Activated T-cell treated with anti-CD3 and anti-CD28 coated beads, Interleukin-2, amount 50 U/mL, for 72 hours (primary cell): ENCODE measurements around the gene PSPN. TPM values are rescaled to one million over a fixed set of nuclear protein-coding genes. Genes with fewer than 3 reads are reported as not detected.
"Not testable (repeated sequence)": the region's sequence is repeated elsewhere in the genome, so short reads cannot be mapped to it uniquely, and the experiment has no call there.

ENCODE experiments used
- ATAC-seq, 2 donors: fragments of 150-1000 bp; cut with Tn5 transposase; replicated peaks in 1 of 2; 2 replicates each; pipeline ENCODE4 v1.10.0; 2021; ENCODE audit warnings: moderate library complexity in 2 of 2, mild to moderate bottlenecking in 1 of 2
- DNase-seq, 2 donors: peaks; one replicate each; pipeline ENCODE4 v3.0.0; 2021 to 2022; ENCODE audit warnings: mixed read lengths in 1 of 2
- H3K27ac Mint-ChIP-seq: one replicate; pipeline ENCODE4 v1.8.0; 2022; ENCODE audit warnings: mild to moderate bottlenecking, moderate library complexity, mixed read lengths
- H3K27me3 Mint-ChIP-seq: one replicate; pipeline ENCODE4 v1.8.0; 2022; ENCODE audit warnings: low read depth, mixed read lengths
- H3K36me3 Mint-ChIP-seq, 2 donors: one replicate each; pipeline ENCODE4 v1.8.0; 2022; ENCODE audit warnings: mixed read lengths in 2 of 2, mild to moderate bottlenecking in 1 of 2; ENCODE audit not compliant: insufficient read depth in 2 of 2
- H3K4me1 Mint-ChIP-seq: one replicate; pipeline ENCODE4 v1.8.0; 2022; ENCODE audit warnings: low read depth, mixed read lengths
- H3K4me3 Mint-ChIP-seq, 2 donors: one replicate each; pipeline ENCODE4 v1.8.0; 2022; ENCODE audit warnings: mild to moderate bottlenecking in 2 of 2, mixed read lengths in 2 of 2, moderate library complexity in 2 of 2
- H3K9me3 Mint-ChIP-seq, 2 donors: one replicate each; pipeline ENCODE4 v1.8.0; 2022; ENCODE audit warnings: mixed read lengths in 2 of 2
- total RNA-seq, 2 donors: library from RNA; stranded (reverse); gene quantifications; one replicate each; pipeline ENCODE4 v1.2.3, GENCODE V29; 2022

PSPN gene
- total RNA-seq, 2 donors from 2014 or later, result 2.4 to 3.1 TPM

DNA sequence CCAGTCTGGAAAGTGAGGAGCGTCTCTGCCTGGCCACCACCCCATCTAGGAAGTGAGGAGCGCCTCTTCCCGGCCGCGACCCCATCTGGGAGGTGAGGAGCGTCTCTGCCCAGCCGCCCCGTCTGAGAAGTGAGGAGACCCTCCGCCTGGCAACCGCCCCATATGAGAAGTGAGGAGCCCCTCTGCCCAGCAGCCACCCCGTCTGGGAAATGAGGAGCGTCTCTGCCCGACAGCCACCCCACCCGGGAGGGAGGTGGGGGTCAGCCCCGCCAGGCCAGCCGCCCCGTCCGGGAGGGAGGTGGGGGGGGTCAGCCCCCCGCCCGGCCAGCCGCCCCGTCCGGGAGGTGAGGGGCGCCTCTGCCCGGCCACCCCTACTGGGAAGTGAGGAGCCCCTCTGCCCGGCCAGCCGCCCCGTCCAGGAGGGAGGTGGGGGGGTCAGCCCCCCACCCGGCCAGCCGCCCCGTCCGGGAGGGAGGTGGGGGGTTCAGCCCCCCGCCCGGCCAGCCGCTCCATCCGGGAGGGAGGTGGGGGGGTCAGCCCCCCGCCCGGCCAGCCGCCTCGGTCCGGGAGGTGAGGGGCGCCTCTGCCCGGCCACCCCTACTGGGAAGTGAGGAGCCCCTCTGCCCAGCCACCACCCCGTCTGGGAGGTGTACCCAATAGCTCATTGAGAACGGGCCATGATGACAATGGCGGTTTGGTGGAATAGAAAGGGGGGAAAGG, 20.3 kb downstream of the PSPN start:
- not testable (repeated sequence) for H3K4me3 Mint-ChIP-seq, H3K9me3 Mint-ChIP-seq, H3K4me1 Mint-ChIP-seq, H3K36me3 Mint-ChIP-seq, DNase-seq, H3K27me3 Mint-ChIP-seq, H3K27ac Mint-ChIP-seq, ATAC-seq

DNA sequence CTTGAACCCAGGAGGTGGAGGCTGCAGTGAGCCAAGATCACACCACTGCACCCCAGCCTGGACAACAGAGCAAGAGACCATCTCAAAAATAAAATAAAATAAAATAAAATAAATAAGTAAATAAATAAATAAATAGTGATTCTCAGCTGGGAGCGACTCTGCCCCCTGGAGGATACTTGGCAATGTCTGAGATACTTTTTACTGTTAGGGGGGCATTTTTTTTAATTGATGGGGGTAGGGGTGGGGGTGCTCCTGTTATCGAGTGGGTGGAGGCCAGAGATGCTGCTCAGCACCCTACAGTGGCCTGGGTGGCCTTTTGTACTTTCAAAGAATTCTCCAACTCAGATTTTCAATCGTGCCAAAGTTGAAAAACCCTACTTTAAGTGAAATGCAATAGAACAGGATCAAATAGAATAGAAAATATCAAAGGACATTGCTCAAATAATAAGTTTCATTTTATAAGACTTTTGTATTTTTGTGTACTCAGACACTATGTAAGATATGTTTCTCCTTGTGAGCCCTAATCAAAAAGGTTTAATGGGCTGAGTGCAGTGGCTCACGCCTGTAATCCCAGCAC, 21.5 kb downstream of the PSPN start:
- Mint-ChIP-seq H3K36me3 (peaks cover 0 to 2% of the 10 kb centered on the region in 2 donors), H3K9me3 (no peaks in the 10 kb centered on the region), H3K4me3 (no peak overlapping the region), H3K27ac (no peak overlapping the region), H3K4me1 (no peaks in the 10 kb centered on the region), H3K27me3 (no peaks in the 10 kb centered on the region)
- ATAC-seq (no peak), DNase-seq (no peak)

DNA sequence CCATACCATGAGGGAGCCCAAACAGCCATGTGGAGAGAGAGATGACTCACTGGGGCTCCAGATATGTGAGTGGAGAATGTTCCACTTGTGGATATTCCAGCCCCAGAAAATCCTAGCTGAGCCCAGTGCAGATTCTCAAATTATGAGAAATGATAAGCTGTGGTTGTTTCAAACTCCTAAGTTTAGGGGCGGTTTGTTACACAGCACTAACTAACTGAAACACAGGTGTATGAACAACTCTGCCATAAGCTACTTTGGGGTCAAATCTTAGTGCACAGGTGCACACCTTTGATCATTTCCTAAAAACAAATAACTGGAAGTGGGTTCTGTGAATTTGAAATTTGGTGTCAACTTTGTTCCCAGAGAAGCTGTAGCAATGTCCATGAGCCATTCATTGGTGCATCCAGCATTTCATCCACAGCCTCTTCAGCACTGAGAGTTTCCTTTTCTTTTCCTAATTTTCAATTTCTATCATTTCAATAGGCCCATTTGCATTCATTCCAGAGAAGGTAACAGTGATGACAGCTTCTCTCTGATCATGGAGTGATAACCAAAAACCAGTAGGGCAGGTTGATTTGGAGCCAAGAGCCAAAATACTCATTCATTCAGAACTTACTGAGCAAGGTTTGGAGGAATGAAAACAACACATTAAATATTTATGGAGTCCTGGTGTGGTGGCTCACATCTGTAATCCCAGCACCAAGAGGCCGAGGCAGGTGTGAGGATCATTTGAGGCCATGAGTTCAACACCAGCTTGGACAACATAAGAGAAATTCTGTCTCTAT, 23.2 kb downstream of the PSPN start:
- H3K36me3 Mint-ChIP-seq, result peaks cover 0 to 2% of the 10 kb centered on the region in 2 donors
- ATAC-seq, result no peak
- no peaks in the 10 kb centered on the region for H3K9me3 Mint-ChIP-seq
- H3K27ac Mint-ChIP-seq, result no peak overlapping the region
- no peak for DNase-seq
- H3K4me1 Mint-ChIP-seq, result no peaks in the 10 kb centered on the region
- no peaks in the 10 kb centered on the region for H3K27me3 Mint-ChIP-seq
- no peak overlapping the region for H3K4me3 Mint-ChIP-seq

DNA sequence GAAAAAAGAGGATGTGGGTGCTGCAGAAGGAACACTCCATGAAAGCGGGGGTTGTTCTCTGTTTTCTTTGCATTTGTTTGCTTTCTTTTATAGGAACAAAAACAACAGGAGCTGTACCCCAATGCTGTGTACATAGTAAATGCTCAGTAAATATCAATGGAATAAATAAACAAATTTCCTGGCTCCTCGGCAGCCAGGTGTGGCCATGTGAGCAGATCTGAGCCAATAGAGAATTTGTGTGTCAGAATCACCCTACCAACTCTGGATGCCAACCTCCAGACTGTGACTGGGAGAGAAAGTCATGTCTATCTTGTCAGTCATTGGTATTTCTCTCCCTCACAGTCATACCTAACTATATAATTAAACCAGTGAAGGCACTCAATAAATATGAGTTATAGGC, 25.0 kb downstream of the PSPN start:
- Mint-ChIP-seq H3K27me3 (no peaks in the 10 kb centered on the region), H3K27ac (no peak overlapping the region), H3K4me3 (no peak overlapping the region), H3K36me3 (peaks cover 0 to 2% of the 10 kb centered on the region in 2 donors), H3K4me1 (no peaks in the 10 kb centered on the region), H3K9me3 (no peaks in the 10 kb centered on the region)
- DNase-seq (no peak), ATAC-seq (no peak)

DNA sequence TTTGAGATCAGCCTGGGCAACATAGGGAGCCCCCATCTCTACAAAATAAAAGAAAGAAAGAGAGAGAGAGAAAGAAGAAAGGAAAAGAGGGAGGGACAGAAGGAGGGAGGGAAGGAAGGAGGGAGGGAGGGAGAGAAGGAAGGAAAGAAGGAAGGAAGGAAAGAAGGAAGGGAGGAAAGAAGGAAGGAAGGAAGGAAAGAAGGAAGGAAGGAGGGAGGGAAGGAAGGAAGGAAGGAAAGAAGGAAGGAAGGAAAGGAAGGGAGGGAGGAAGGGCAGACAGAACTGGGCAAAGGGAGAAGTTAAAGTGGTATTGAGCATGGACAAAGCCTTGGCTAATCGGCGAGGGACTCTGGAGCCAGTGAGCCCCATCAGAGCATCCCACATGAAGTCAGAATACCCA, 26.5 kb downstream of the PSPN start:
- DNase-seq, H3K4me3 Mint-ChIP-seq, H3K27ac Mint-ChIP-seq, H3K9me3 Mint-ChIP-seq, H3K36me3 Mint-ChIP-seq, H3K4me1 Mint-ChIP-seq, ATAC-seq, H3K27me3 Mint-ChIP-seq: not testable (repeated sequence)

DNA sequence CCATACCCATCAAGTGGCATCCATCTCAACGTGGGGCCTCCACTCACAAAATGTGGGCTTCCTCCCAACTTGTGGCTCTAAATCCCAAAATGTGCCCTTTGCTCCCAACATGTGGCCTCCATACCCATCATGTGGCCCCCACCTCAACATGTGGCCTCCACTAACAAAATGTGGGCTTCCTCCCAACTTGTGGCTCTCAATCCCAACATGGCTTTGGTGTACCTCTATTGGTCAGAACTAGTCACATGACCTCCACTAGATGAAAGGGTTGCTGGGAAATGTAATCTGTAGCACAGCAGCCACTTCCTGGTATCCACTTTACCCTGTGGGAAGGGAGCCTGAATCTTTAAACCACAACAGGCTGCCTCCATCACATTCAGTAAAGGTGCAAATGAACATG, 32.3 kb downstream of the PSPN start:
- Mint-ChIP-seq H3K4me1 (peaks cover 13% of the 10 kb centered on the region), H3K27me3 (no peaks in the 10 kb centered on the region), H3K36me3 (peaks cover 0 to 4% of the 10 kb centered on the region in 2 donors), H3K9me3 (peaks cover 1 to 4% of the 10 kb centered on the region in 2 donors), H3K27ac (no peak overlapping the region), H3K4me3 (no peak overlapping the region)
- ATAC-seq (no peak), DNase-seq (no peak)

DNA sequence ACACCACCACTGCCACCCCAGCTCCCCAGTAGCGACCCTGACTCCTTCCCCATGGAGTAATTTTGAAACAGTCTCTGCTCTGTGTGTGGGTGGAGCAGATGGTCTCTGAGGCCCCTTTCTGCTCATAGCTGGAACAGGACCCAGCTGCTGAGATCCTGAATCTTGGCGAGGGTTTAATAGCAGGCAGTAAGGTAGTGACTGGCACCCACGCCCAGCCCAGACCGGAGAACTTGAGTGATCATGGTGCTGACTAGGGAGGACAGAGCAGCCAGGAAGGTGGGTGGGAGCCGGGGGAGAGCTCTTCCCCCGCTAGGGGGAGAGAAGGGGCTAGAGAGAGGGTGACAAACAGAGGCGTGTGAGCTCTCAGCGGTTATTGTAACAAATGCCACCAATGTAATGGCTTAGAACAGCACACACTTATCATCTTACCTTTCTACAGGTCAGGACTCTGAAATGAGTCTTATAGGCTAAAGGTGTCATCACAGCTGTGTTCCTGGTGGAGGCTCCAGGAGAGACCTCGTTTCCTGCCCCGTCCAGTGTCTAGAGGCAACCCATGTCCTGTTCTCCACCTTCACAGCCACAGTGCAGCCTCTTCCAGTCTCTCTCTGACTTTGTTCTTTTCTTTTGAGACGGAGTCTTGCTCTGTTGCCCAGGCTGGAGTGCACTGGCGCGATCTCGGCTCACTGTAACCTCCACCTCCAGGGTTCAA, 35.1 kb downstream of the PSPN start:
- DNase-seq (peak in 1 of 2 donors; percentile 13), ATAC-seq (peak; percentile 39 to 55)
- Mint-ChIP-seq H3K4me1 (peaks cover 13% of the 10 kb centered on the region), H3K4me3 (peak overlapping the region in 1 of 2 donors; percentile 31), H3K36me3 (peaks cover 0 to 4% of the 10 kb centered on the region in 2 donors), H3K27ac (no peak overlapping the region), H3K9me3 (peaks cover 1 to 4% of the 10 kb centered on the region in 2 donors), H3K27me3 (no peaks in the 10 kb centered on the region)

DNA sequence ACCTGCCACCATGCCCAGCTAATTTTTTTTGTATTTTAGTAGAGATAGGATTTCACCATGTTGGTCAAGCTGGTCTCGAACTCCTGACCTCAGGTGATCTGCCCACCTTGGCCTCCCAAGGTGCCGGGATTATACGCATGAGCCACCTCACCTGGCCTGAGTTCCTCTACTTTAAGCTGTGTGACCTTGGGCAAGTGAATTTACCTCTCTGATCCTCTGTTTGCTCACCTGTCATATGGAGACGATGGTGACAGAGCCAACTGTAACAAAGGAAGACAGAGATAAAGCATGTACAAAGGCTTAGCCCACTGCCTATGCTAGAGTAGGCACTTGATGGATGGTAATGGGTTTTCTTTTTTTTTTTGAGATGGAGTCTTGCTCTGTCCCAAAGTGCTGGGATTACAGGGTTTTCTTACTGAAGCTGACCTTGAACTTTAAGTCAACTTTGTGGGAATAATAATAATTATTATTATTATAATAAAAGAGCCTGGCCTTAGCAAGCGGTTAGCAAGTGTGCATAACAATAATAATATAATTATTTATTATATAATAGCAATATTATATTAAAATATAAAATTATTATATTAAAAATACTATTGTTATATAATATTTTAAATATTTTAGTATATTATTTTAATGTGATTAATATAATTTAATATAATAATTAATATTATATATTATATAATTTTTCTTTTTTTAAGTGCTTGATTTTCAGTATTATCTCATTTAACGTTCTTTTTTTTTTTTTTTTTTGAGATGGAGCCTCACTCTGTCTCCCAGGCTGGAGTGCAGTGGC, 41.0 kb downstream of the PSPN start:
- no peak overlapping the region for H3K27ac Mint-ChIP-seq
- no peaks in the 10 kb centered on the region for H3K27me3 Mint-ChIP-seq
- no peaks in the 10 kb centered on the region for H3K36me3 Mint-ChIP-seq
- ATAC-seq (no peak), DNase-seq (no peak)
- no peak overlapping the region for H3K4me3 Mint-ChIP-seq
- no peaks in the 10 kb centered on the region for H3K4me1 Mint-ChIP-seq
- peaks cover 0 to 1% of the 10 kb centered on the region in 2 donors for H3K9me3 Mint-ChIP-seq

DNA sequence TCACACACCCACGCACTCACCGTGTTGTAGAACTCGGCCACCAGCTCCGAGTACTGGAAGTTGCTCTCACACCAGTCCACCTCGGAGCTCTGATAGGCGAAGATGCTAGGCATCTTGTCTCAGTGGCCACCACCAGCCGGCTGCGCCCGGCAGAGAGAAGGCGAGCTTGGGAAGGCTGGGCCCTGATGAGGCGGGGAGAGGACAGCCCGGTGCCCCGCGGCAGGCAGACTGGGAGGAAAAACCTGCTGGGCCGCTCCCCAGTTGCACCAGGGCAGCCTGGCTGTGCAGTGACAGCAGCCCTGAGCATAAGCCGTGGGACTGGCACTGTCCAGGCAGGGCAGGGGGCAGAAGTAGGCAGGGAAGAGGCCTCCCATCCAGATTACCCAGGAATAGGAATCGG, 42.3 kb downstream of the PSPN start, which contains the start of gene ACER1:
Gene ACER1, minus strand, starts transcription at position 174 of the 400 bp plus-strand sequence. Its CDS starts 61 bp downstream, at position 113.
- no peaks in the 10 kb centered on the region for H3K27me3 Mint-ChIP-seq
- no peak within 1 kb of the TSS for H3K27ac Mint-ChIP-seq
- no peaks in the 10 kb centered on the region for H3K36me3 Mint-ChIP-seq
- DNase-seq (no peak), ATAC-seq (no peak)
- H3K9me3 Mint-ChIP-seq, result no peaks in the 10 kb centered on the region
- no peaks in the 10 kb centered on the region for H3K4me1 Mint-ChIP-seq
- no peak within 1 kb of the TSS for H3K4me3 Mint-ChIP-seq

DNA sequence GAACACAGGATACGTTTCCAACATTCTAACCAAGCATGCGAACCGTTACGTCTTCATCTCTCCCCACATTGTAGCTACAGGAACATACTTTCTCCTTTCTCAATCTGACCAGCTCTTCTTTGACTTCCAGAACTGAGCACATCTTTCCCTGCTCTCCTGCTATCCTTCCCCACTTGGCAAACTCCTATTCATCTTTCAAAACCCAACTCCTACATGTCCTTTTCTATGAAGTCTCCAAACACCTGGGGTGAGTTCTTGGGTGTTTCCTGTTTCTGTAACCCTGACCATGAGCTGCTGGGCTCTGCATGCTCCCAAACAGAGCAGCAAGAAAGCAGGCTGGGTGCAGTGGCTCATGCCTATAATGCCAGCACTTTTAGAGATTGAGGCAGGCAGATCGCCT, 48.9 kb downstream of the PSPN start:
- ATAC-seq, result no peak
- no peak for DNase-seq
- Mint-ChIP-seq H3K27ac (no peak overlapping the region), H3K9me3 (peaks cover 0 to 2% of the 10 kb centered on the region in 2 donors), H3K4me3 (no peak overlapping the region), H3K27me3 (no peaks in the 10 kb centered on the region), H3K4me1 (peaks cover 4% of the 10 kb centered on the region), H3K36me3 (peaks cover 0 to 1% of the 10 kb centered on the region in 2 donors)

DNA sequence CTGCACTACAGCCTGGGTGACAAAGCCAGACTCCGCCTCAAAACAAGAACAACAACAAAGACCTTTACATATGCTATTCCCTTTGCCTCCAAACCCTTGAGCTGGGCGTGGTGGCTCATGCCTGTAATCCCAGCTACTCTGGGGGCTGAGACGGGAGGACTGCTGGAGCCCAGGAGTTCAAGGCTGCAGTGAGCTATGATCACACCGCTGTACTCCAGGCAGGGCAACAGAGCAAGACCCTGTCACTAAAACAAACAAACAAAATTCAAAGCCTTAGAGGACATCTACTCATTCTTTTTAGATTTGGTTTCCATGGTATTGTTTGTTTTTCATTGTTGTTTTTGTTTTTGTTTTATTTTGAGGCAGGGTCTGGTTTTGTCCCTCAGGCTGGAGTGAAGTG, 50.1 kb downstream of the PSPN start:
- peaks cover 4% of the 10 kb centered on the region for H3K4me1 Mint-ChIP-seq
- ATAC-seq, result no peak
- no peak for DNase-seq

More for the DNA sequence above, 50.1 kb downstream of the PSPN start:
- Mint-ChIP-seq H3K27ac (no peak overlapping the region), H3K36me3 (peaks cover 0 to 1% of the 10 kb centered on the region in 2 donors), H3K9me3 (peaks cover 0 to 2% of the 10 kb centered on the region in 2 donors), H3K27me3 (no peaks in the 10 kb centered on the region), H3K4me3 (no peak overlapping the region)
